PFSK-1 (cell line): Measurements from ENCODE around the gene TSFM.

ENCODE experiments used
- FOXP2 ChIP-seq: optimal IDR thresholded peaks from 2 replicates; pipeline ENCODE3; 2011; ENCODE audit warnings: borderline replicate concordance, control low read depth, inconsistent platforms; ENCODE audit not compliant: insufficient read depth; ENCODE audit errors: extremely low read length, extremely low read depth
- POLR2AphosphoS5 ChIP-seq: IDR thresholded peaks from 2 replicates; pipeline ENCODE4 v1.6.1; 2012; ENCODE audit warnings: low read depth, mild to moderate bottlenecking, control low read depth, low read length, moderate library complexity
- SIN3A ChIP-seq: IDR thresholded peaks from 2 replicates; pipeline ENCODE4 v1.6.1; 2012; ENCODE audit warnings: mild to moderate bottlenecking, low read length, moderate library complexity, borderline replicate concordance; ENCODE audit not compliant: insufficient read depth
- TAF1 ChIP-seq: IDR thresholded peaks from 2 replicates; pipeline ENCODE4 v1.6.1; 2012; ENCODE audit warnings: low read length, control low read depth, borderline replicate concordance; ENCODE audit not compliant: insufficient read depth
- TF ChIP-seq, protein P1 (sequence below), 2 experiments: IDR thresholded peaks; 2 replicates each; pipeline versions ENCODE4 v1.6.1 to v1.8.0; 2011 to 2012; ENCODE audit warnings: low read depth in 2 of 2, low read length in 2 of 2, control low read depth in 1 of 2, inconsistent platforms in 1 of 2, mild to moderate bottlenecking in 1 of 2, moderate library complexity in 1 of 2; ENCODE audit not compliant: insufficient read depth in 1 of 2

TSFM gene

GRCh38 chr12:57771236-57771872 lies 11.2 kb upstream of the TSFM start:
- TF ChIP-seq FOXP2 (no peak), SIN3A (no peak), POLR2AphosphoS5 (no peak), TAF1 (no peak)
- TF ChIP-seq, protein P1, sequence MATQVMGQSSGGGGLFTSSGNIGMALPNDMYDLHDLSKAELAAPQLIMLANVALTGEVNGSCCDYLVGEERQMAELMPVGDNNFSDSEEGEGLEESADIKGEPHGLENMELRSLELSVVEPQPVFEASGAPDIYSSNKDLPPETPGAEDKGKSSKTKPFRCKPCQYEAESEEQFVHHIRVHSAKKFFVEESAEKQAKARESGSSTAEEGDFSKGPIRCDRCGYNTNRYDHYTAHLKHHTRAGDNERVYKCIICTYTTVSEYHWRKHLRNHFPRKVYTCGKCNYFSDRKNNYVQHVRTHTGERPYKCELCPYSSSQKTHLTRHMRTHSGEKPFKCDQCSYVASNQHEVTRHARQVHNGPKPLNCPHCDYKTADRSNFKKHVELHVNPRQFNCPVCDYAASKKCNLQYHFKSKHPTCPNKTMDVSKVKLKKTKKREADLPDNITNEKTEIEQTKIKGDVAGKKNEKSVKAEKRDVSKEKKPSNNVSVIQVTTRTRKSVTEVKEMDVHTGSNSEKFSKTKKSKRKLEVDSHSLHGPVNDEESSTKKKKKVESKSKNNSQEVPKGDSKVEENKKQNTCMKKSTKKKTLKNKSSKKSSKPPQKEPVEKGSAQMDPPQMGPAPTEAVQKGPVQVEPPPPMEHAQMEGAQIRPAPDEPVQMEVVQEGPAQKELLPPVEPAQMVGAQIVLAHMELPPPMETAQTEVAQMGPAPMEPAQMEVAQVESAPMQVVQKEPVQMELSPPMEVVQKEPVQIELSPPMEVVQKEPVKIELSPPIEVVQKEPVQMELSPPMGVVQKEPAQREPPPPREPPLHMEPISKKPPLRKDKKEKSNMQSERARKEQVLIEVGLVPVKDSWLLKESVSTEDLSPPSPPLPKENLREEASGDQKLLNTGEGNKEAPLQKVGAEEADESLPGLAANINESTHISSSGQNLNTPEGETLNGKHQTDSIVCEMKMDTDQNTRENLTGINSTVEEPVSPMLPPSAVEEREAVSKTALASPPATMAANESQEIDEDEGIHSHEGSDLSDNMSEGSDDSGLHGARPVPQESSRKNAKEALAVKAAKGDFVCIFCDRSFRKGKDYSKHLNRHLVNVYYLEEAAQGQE (IDR thresholded peaks at IDR 0.05; ENCODE audit: insufficient read depth in 1 of 2, low read depth in 2 of 2, low read length in 2 of 2): no peak

GRCh38 chr12:57771873-57772428 lies 10.6 kb upstream of the TSFM start, which contains the start of gene METTL1:
METTL1 (minus strand) TSS chr12:57772105; CDS start chr12:57772083, 22 bp downstream.
- TF ChIP-seq TAF1: peak; percentile 89; the same call in 1 of the 2 replicates
- peak; percentile 88 for TF ChIP-seq POLR2AphosphoS5
- TF ChIP-seq SIN3A: peak; percentile 100
- no peak for TF ChIP-seq FOXP2
- TF ChIP-seq, protein P1 (IDR thresholded peaks at IDR 0.05; ENCODE audit: insufficient read depth in 1 of 2, low read depth in 2 of 2, low read length in 2 of 2): peak in 1 of 2 experiments; percentile 71; a peak in 1 of 4 replicates

DNA sequence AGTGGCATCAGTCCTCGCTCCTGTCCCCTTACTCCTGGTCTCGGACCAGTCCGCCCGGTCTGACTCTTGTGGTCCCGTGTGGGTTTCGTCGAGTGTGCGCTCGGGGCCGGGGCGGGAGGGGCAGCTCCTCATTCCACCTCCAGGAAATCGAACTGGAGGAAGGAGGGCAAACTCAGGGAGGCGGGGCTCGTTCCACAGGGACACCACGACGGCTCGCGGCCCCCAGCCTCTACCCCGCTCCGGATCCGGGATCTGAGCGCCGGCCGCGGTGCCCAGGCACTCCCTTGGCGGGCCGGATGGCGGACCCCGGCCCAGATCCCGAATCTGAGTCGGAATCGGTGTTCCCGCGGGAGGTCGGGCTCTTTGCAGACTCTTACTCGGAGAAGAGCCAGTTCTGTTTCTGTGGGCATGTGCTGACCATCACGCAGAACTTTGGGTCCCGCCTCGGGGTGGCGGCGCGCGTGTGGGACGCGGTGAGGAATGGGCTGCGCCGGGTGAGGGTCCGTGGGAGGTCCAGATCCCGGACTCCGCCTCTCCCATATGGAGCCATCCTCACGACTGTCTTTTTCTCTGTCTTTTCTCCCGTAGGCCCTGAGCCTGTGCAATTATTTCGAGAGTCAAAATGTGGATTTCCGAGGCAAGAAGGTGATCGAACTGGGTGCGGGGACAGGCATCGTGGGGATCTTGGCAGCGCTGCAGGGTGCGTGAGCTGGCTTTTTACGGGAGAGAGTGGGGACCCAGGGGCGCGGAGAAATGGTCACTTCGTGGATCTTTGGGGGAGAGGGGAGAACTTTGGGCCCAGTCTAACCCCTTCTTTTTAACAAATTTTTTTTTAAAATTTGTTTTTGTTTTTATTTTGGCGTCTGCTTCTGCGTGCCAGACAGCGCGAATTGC lies 9.9 kb upstream of the TSFM start, which contains the start of gene EEF1AKMT3:
Gene EEF1AKMT3, plus strand, starts transcription at position 186 of the 894 bp plus-strand sequence. Its CDS starts 111 bp downstream, at position 297.
- TF ChIP-seq SIN3A (0 out of 2 replicates have a peak, but pooled peaks have one; percentile 12), FOXP2 (no peak)
- TF ChIP-seq, protein P1 (IDR thresholded peaks at IDR 0.05; ENCODE audit: insufficient read depth in 1 of 2, low read depth in 2 of 2, low read length in 2 of 2): no peak

DNA sequence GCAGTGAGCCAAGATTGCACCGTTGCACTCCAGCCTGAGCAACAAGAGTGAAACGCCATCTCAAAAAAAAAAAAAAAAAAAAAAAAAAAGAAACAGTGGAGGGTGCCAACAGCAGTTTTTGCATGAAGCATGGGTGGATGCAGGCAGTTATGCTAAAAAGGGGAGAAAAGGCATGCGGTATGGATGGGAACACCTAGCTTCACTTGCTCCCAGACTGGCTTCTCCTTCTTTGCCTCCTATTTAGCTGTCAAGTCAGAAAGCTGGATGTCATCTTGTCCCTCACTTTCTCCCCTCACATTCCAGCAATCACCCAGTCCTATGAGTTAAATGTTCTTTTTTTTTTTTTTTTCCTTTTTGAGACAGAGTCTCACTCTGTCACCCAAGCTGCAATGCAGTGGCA lies 7.5 kb upstream of the TSFM start:
- TF ChIP-seq FOXP2 (no peak), POLR2AphosphoS5 (no peak)
- TF ChIP-seq, protein P1 (IDR thresholded peaks at IDR 0.05; ENCODE audit: insufficient read depth in 1 of 2, low read depth in 2 of 2, low read length in 2 of 2): no peak
